Smooth muscle cell (in vitro differentiated cells): ENCODE measurements around the gene OR5V1. TPM values are rescaled to one million over a fixed set of nuclear protein-coding genes. Genes with fewer than 3 reads are reported as not detected.
"Not testable (repeated sequence)": the region's sequence is repeated elsewhere in the genome, so short reads cannot be mapped to it uniquely, and the experiment has no call there.

Experiments used
- DNase-seq: peaks from one replicate; lab custom pipeline; 2025; ENCODE audit not compliant: unreplicated experiment; lab: John Stamatoyannopoulos, UW
- H2AFZ ChIP-seq: fragments of 200-600 bp; sonication (generic); 2 replicates; pipeline ENCODE4 v1.6.0; 2016; ENCODE audit warnings: antibody characterized with exemption, low read depth, mild to moderate bottlenecking
- H3F3A ChIP-seq: fragments of 200-600 bp; sonication (generic); 2 replicates; pipeline ENCODE4 v1.6.0; 2017; ENCODE audit warnings: antibody characterized with exemption, low read depth
- H3K27ac ChIP-seq: fragments of 200-600 bp; sonication (generic); 2 replicates; pipeline ENCODE4 v1.5.1; 2016; ENCODE audit warnings: low read depth, mild to moderate bottlenecking
- H3K27me3 ChIP-seq: fragments of 200-600 bp; sonication (generic); 2 replicates; pipeline ENCODE4 v1.6.1; 2016; ENCODE audit warnings: low read depth, mild to moderate bottlenecking
- H3K36me3 ChIP-seq: fragments of 200-600 bp; sonication (generic); 2 replicates; pipeline ENCODE4 v1.5.1; 2016; ENCODE audit warnings: low read depth
- H3K4me1 ChIP-seq: fragments of 200-600 bp; sonication (generic); 2 replicates; pipeline ENCODE4 v1.5.1; 2016; ENCODE audit warnings: low read depth
- H3K4me2 ChIP-seq: fragments of 200-600 bp; sonication (generic); 2 replicates; pipeline ENCODE4 v1.6.0; 2016; ENCODE audit warnings: mild to moderate bottlenecking
- H3K4me3 ChIP-seq: fragments of 200-600 bp; sonication (generic); 2 replicates; pipeline ENCODE4 v1.5.1; 2016; ENCODE audit warnings: mild to moderate bottlenecking
- H3K79me2 ChIP-seq: fragments of 200-600 bp; sonication (generic); 2 replicates; pipeline ENCODE4 v1.6.0; 2016; ENCODE audit warnings: low read depth, mild to moderate bottlenecking
- H3K9ac ChIP-seq: fragments of 200-600 bp; sonication (generic); 2 replicates; pipeline ENCODE4 v1.6.0; 2016; ENCODE audit warnings: low read depth
- H3K9me3 ChIP-seq: fragments of 200-600 bp; sonication (generic); replicated peaks from 2 replicates; pipeline ENCODE4 v1.5.1; 2016; ENCODE audit warnings: low read depth
- H4K20me1 ChIP-seq: fragments of 200-600 bp; sonication (generic); 2 replicates; pipeline ENCODE4 v1.6.0; 2016; ENCODE audit warnings: low read depth
- CTCF ChIP-seq: fragments of 200-600 bp; sonication (generic); IDR thresholded peaks from 2 replicates; pipeline ENCODE4 v1.5.1; 2017; ENCODE audit warnings: borderline replicate concordance, mild to moderate bottlenecking, antibody characterized with exemption; ENCODE audit not compliant: insufficient read depth, poor library complexity, severe bottlenecking
- WGBS: methylation state at CpG from one replicate; pipeline ENCODE4 v1.1.7; 2016; ENCODE audit warnings: low lambda C conversion rate; 5-methylcytosine and 5-hydroxymethylcytosine counted together
- polyA plus RNA-seq: library from polyadenylated mRNA; unstranded; fragments of >200 nt; fragmentation: Nextera tagmentation; extraction: Ambion mirVana; gene quantifications from 2 replicates; pipeline ENCODE4 v1.2.1, GENCODE V29; 2016
- total RNA-seq: library from RNA; depleted of rRNA; stranded (reverse); fragments of >200 nt; gene quantifications from 2 replicates; pipeline ENCODE4 v1.2.3, GENCODE V29; 2014

The OR5V1 gene
- total and polyA plus RNA-seq, 2 experiments from 2014 or later, result not detected

GRCh38 chr6:29336269-29336668, 32.4 kb downstream of the OR5V1 start:
- no peak overlapping the region for H3K4me2 ChIP-seq
- no peaks in the 10 kb centered on the region for H3K36me3 ChIP-seq
- H3K27me3 ChIP-seq, result no peaks in the 10 kb centered on the region
- H3K4me1 ChIP-seq, result no peaks in the 10 kb centered on the region
- H3K9ac ChIP-seq, result no peak overlapping the region
- no peak for DNase-seq
- H3K27ac ChIP-seq, result no peak overlapping the region
- 85% methylated on average over 2 of the region's 2 CpGs for WGBS
- H3K79me2 ChIP-seq, result no peaks in the 10 kb centered on the region
- no peak overlapping the region for H3K4me3 ChIP-seq
- H4K20me1 ChIP-seq, result no peaks in the 10 kb centered on the region
- H3K9me3 ChIP-seq, result no peaks in the 10 kb centered on the region
- H2AFZ ChIP-seq, result no peak overlapping the region
- no peak for TF ChIP-seq CTCF
- H3F3A ChIP-seq, result no peaks in the 10 kb centered on the region

GRCh38 chr6:29332676-29333075, 36.0 kb downstream of the OR5V1 start:
- Histone ChIP-seq H3K79me2 (no peaks in the 10 kb centered on the region), H3K4me1 (no peaks in the 10 kb centered on the region), H3F3A (no peaks in the 10 kb centered on the region), H3K27ac (no peak overlapping the region), H2AFZ (no peak overlapping the region), H3K36me3 (no peaks in the 10 kb centered on the region), H3K27me3 (no peaks in the 10 kb centered on the region), H3K4me2 (no peak overlapping the region), H4K20me1 (no peaks in the 10 kb centered on the region), H3K4me3 (no peak overlapping the region), H3K9me3 (no peaks in the 10 kb centered on the region), H3K9ac (no peak overlapping the region)
- DNase-seq, result no peak
- no peak for TF ChIP-seq CTCF

GRCh38 chr6:29325777-29326176, 42.9 kb downstream of the OR5V1 start:
- WGBS, result 86% methylated on average over 4 of the region's 4 CpGs
- no peaks in the 10 kb centered on the region for H4K20me1 ChIP-seq
- no peaks in the 10 kb centered on the region for H3F3A ChIP-seq

GRCh38 chr6:29323332-29323731, 45.3 kb downstream of the OR5V1 start:
- not testable (repeated sequence) for H3K4me3 ChIP-seq, H3K36me3 ChIP-seq, H3K79me2 ChIP-seq, H4K20me1 ChIP-seq, H3F3A ChIP-seq, H2AFZ ChIP-seq, H3K9ac ChIP-seq, H3K4me2 ChIP-seq, H3K27ac ChIP-seq, H3K27me3 ChIP-seq, H3K4me1 ChIP-seq, H3K9me3 ChIP-seq, DNase-seq

More at GRCh38 chr6:29325777-29326176, 42.9 kb downstream of the OR5V1 start:
- Histone ChIP-seq H3K9ac (no peak overlapping the region), H3K4me3 (no peak overlapping the region), H3K4me1 (no peaks in the 10 kb centered on the region), H2AFZ (no peak overlapping the region), H3K27me3 (no peaks in the 10 kb centered on the region), H3K9me3 (no peaks in the 10 kb centered on the region), H3K79me2 (no peaks in the 10 kb centered on the region), H3K36me3 (no peaks in the 10 kb centered on the region), H3K27ac (no peak overlapping the region), H3K4me2 (no peak overlapping the region)
- no peak for TF ChIP-seq CTCF
- DNase-seq, result no peak
